HG02588 (cell line): ENCODE measurements around the gene DGKI.

ENCODE experiments used
- ATAC-seq: cut with Tn5 transposase; IDR thresholded peaks from one replicate; pipeline ENCODE4 v1.9.1; 2021; ENCODE audit warnings: mild to moderate bottlenecking, moderate library complexity; ENCODE audit not compliant: unreplicated experiment

The DGKI gene

DNA sequence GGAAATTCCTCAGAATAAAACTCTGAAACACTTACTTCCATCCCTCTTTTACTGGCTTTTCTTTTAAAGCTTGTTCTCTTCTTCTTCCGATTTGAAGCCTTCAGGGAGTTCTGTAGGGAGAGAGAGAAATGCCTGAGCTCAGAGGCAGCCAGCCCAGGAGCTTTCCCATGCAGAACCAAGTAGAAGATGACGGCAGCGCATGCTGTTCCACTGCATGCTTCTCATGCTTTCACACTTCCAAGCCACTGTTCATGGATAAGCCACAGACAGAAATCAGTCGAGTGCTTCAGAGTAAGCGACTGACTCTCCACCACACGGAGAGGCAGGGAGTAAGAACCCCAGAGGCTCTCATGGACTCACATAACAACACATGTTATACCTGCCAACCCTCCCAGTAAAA is 237.3 kb downstream of the DGKI start:
- no peak for ATAC-seq

DNA sequence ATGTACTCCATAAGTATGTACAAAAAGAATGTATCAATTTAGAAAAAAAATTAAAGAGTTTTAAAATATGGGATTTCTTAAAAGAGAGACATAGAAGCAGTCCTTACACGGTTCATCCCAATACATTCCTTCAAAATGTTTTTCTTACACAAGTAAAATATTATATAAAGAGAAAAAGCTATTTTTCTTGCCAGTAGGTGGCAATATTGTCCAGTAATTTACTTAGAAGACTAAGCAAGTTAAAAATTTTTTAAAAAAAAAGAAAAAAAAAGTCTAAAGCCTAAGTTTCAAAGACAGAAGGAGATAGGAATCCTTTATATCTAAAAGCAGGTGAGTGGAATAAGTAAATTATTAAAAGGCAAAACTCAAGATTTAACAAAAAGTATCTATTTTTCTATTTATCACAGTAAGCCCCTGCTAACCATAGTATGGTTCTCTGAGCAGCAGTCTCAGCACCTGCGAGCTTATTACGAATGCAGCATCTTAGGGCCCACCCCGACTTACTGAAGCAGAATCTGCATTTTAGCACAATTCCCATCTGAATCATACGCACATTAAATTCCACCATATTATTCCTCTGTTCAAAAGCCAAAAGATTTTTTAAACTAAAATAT is 240.6 kb downstream of the DGKI start:
- no peak for ATAC-seq

DNA sequence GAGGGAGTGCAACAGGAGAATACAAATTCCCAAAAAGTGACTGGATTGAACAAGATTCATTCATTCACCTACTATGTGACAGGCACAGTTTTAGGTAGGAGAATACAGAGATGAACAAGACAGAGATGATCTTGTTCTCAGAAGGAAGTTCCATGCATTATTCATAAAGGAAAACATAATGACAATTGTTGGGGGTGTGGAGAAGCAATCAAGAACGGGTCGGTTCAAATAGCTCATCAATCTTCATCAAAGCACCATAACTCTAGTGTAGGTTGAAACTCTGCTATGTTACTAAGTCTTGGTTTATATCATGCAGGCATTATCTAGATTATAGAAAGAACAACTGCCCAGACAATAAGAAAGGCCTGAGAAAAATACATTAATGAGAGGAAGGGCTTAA is 243.7 kb downstream of the DGKI start:
- ATAC-seq, result no peak

DNA sequence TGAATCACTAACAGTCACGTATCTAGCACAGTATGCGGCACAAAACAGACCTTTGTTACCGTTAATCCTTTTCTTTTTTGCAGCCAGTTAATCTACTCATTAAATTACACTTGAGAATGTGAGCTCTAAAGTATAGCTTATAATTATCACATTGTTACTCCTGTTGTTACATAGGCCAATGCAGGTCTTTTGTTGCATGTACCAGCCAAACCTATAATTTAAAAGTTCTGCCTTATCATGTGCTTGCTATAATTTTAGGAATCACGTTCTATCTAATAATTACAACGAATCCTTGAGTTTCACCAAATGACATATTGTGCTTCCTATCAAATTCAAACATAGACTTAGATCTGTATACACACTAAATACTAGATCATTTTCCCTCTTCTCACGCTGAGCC is 245.1 kb downstream of the DGKI start:
- no peak for ATAC-seq

DNA sequence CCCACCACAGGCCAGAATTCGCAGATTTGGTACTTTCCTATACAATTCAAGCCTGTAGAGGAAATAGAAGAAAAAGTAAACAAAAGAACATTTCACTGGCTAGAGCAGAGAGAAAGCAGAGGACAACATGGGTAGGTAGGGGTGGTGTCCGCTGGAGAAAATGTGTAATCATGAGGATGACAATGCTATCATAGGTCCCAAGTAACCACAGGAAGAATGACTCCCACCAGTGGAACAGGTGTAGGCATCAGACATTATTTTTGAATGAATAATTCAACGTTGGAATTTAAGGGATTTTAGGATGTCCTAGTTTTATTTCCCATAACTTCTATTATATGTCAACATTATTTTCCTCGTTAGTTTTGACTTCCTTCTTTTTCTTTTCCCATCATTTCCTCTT is 248.9 kb downstream of the DGKI start:
- ATAC-seq, result no peak

DNA sequence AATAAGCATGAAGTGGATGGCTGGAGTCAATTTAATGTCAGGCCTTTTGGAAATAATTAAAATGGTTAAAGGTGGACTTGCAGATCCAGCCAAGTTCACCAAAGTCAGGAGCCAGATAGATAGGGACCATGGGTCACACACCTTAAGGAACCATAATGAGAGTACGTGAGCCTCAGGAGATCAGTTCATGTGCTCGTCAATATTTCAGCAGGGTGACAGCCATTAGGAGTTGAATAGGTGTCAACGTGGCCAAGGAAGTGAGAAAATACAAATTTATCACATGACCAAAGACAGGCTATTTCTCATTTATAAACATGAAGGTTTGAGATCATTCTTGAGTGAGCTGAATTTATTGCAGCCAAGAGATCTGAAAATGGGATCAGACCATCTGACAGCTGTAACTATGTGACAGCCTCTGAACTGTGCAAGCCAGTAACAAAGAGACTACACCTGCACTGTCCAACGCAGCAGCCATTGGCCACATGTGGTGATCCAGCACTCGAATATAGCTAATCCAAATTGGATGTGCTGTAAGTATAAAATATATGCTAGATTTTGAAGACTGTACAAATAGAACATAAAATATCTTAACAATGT is 253.6 kb downstream of the DGKI start:
- no peak for ATAC-seq

DNA sequence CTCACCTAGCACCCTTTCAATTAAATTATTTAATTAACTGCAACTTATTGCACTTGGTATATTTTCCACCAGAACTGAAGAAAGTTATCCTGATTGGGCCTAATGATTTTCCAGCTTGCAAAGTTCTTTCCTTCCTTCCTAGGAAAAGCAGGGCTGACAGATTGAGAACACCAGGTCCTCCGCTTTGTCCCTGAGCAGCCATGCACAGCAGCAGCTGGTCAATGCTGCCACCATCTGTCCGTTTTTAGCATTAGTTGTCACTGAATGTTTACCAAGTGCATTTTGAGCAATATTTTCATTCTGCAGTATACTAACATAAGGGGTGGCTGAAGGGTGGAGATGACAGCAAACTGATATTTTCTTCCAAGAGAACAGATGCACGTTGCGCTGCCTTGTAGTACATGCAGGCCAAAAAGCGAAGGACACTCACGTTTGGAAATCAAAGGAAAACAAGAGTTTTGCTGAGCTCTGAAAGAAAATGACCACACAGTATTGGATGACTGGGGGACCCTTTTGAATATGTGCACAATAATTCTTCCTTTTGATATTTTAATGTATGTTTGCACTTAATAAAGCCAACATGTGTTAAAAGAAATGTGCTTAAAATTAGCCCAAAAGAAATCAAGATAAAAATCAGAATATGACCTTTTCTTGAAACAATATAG is 254.4 kb downstream of the DGKI start:
- ATAC-seq, result no peak

DNA sequence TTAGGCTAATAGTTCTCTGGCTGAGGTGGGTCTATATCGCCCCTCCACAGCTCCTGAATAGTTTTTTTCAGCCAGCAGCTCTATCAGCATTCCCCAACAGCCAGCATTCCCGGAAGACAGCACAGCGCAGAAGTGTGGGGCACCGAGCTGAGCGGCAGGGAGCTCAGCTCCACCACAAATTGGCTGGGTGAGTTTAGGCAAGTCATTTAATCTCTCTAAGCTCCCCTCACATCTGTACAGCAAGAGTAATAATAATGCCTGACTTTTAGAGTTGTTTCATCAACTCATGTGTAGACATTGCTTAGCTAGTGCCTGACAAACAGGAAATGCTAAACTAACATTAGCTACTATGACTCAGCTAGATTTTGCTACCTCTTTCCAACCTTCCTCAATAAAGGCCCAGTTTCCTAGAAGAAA is 255.3 kb downstream of the DGKI start:
- no peak for ATAC-seq

DNA sequence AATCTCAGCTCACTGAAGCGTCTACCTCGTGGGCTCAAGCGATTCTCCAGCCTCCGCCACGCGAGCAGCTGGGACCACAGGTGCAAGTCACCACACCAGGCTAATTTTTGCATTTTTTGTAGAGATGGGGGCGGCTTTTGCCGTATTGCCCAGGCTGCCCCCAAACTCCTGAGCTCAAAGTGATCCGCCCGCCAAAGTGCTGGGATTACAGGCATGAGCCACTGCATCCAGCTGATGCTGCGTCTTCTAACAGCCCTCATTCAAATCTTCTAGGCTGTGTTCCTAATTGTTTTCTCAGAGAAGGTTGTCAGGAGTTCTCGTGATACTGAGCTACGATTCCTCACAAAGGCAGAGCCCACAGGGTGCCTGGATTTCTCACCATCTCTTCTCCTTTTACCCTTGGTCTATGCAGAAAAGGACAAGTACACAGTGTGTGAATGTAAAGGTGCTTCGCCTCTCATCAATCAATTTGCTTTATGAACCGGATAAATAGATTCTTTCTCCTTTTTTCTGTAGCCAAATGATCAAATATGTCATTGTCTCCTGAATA is 255.9 kb downstream of the DGKI start:
- ATAC-seq, result no peak

DNA sequence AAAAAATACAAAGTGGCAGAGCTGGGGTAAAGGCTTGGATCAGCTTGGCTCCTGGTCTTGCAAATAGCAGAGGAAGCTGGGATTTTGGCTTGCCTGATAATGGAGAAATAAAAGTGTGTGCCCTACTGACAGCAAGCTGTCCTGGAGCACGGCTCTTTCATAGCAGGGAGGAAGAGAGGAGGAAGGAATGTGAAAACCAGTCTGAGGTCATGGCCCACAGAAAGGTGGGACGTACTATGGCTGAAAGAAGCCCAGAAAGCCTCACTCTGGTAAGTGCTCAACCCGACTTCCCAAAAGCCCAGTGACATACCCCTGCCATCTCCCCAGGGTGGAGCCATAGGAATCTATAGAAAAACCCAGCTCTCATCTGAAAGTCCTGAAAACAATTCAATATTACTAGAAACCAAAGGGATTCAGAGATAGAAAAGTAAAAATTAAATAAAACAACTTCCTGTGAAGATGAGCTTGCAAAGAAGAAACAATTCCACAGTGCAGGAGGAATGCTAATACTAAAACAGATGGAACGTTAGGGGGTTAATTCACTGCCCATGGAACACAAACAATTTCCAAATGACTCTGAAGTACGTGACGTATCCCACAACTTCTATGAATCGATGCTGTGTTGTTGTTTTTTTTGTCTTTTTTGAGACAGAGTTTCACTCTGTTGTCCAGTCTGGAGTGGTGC is 256.6 kb downstream of the DGKI start:
- no peak for ATAC-seq

DNA sequence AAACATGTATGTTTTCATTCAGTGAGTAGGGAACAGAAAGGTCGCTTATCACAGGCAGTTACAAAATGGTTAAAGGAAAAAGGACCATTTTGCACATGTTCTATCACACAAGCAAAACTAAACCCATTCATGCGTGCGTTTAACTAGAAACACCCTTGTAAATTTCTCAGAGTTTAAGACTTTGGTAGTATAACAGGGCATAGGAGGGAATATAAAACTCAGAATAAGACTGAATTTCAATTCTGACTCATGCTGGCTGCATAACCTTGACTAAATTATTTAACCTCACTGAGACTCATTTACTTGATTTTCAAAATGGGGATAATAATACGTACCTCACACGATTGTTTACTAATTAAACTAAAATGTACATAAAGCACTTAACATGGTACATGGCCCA is 259.4 kb downstream of the DGKI start:
- ATAC-seq, result no peak

DNA sequence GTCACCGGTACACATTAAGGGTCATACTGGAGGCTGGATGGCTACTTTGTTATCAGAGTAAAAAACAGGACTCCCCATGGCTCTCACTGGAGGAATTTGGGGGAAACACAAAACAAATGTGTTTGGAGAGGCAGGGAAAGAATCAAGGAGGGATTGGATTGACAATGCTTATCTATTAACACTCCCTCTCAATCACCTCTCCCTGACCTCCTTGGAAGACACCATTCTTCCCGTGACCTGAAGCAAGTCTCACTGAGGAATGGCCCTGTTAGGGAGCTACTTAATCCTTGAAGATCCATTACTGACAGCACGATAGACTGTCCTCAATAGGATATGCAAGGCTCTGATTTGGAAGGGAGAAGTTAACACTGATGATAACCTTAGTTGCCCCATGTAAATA is 261.2 kb downstream of the DGKI start:
- no peak for ATAC-seq

DNA sequence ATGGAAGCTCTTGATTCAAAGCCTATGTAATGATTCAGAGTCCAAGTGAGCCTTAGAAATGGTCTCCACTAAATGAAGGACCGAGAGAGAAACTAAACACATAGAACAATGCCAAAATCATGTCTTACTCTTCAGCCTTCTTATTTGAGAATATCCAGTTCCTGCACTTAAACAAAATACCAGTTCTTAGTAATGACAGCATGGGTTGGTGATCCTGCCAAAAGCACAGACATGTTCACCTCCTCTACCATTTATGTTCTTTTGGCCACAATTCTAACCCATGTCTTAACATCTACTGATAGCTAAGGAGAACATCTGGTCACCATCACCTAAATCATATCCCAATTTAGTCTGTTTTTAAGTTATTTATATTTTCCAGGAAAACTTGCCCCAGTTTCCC is 263.6 kb downstream of the DGKI start:
- no peak for ATAC-seq

DNA sequence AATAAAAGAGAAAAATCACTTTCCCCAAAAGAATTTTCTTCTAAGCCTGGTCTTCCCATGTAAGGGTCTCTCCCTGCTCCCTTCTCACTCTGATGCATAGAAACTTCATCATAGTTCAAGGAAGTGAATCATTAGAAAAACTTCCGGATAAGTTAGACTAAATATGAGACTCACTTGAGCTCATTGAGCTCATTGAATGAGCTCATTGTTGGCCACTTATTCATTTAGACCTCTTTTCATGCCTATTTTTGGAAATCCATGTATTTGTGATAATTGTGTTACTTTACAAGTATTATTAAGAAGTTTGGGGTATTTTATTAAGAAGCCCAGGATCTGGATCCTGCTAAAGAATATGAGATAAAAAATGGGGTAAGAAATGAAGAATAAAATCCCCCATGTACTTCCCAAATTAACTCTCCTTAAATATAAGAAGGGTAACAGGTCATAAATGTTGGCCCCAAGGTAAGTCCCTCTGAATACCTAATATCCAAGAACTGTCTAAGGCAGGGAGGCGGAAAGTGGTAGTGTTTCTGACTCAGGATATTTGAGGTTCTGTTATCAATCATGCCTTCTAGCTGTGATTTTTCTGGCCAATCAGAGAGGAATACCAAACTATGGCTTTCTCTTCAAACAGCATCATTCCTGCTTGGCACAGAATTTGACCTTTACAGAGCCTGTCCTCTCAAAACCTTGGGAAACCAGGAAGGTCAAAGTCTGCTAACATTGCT is 266.7 kb downstream of the DGKI start:
- no peak for ATAC-seq

DNA sequence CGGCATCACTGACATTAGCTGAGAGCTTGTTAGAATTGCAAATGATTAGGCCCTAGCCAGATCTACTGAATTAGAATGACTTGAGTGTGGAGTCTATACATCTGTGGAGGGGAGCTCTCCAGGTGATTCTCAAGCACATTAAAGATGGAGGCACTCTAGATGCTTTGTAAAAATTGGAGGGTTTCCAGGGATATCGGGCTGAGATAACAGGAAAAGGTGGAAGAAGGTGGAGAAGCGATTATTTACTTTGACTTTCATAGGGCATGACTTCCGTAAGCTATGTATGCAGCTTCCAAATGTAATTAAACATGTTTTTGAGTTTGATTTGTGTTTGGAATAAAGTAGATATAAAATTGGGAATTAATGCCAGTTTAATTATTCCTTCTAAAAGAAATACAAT is 268.2 kb downstream of the DGKI start:
- no peak for ATAC-seq

DNA sequence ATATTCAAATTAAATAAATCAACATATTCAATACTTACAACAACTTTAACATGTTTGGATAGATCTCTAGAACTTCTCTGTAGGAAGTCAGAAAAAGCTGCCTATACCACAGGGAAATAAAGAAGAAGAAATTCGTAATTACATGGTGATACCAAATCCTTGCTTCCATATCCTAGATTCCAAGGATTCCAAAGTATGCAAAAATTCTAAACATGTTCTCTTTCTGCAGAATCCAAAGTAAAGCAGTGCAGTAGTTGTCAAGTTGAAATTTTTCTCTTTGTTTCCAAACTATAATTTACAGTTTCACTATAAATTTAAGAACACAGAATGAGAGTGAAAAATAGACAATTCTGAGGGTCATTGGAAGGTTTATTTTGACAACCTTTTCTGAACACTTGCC is 269.6 kb downstream of the DGKI start:
- no peak for ATAC-seq

DNA sequence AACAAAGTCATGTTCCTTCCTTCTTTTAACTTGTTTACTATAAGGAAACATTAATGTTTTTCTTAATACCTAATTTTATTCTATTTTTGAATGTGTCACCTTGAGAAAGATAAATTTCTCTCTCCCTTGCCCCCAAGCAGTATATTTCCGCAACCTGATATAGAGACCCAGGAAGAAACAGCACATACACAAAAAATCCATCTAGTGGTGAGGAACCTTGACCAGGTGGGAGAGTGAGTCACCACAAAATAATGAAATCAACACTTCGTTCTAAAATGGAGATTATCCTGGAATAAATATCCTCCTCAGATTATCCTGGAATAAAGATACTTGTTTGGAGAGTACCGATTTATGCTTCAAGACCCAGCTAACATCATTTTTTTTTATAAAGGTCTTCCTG is 270.3 kb downstream of the DGKI start:
- ATAC-seq, result no peak

DNA sequence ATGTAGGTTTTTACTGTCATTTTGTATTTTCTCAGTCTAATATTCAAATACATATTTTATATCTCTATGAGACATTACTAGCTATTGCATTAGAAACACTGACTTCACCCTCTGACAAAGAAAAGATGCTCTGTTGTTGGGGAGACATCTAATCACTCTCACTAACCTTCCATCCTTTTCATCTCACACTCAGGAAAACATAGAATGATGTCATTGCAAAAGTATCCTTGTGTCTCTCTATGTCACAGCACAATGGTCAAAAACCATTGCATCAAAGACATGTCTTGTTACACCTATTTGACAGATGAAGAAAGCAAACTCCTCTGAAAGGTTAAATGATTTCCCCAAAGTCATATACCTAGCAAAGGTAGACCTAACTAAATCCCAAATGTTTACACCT is 272.0 kb downstream of the DGKI start:
- no peak for ATAC-seq

DNA sequence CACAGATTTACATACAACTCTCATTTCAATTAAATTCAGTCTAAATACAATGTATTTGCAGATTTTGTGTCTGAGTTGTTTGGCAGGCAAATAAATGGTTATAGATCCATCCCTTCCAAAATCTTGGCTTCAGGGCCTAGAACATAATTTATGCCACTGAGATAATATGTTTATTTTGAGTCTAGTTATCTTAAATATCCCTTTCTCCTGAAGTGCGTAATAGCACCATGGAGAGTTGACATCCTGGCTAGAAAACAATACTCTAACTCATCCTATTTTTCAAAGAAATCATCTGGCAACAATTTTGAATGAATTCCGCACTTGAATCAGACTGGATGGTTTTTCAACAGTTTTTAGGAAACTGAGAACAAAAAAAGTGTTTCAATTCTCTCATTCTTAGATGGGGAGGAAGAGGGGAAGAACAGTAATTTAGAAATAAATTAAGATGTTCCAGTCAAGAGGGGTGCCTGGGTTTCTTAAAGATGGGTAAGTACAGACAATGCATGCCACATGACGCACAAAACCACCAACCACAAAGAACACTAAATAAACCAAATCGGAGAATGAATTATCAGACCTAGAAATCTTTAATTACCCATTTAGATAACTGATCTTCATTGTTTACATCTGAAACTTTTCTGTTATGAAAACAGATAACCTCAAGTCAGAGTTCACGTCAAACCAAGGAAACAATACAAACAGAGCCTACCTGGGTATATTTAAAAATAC is 274.6 kb downstream of the DGKI start:
- no peak for ATAC-seq

DNA sequence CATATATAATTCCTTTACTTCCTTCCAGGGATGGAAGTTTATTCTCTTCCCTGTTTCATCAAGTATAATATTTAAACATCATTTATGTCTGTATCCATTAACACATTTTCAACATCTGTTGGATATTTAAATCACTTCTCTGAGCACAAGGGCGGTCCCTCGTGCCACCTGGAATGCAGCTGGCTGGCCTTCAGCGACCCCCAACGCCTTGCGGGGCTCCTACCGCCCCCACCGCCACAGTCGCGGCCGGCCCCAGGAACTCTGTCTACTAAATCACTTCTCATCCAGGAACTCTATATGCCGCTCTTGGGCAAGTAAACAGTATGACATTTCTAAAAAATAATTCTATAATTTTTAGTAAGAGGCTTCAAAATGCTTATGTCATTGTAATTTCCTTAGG is 282.1 kb downstream of the DGKI start:
- ATAC-seq, result no peak

DNA sequence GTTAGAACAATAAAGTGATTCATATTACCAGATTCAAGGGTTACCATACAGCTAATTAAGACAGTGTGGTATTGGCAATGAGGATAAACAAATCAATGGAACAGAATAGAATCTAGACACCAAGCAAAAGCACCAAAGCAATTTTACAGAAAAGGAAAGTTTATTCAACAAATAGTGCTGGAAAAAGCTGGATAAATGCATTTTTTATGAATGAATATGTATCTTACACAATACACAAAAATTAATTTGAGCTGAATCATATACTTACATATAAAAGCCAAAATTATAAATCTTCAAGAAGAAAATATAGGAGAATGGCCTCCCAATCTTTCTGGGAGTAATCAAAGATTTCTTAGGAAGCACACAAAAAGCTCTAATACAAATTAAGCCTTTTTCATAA is 282.8 kb downstream of the DGKI start:
- ATAC-seq, result no peak
